Suprapubic skin (tissue), 3 donors: ENCODE results near the gene NT5C1B.

ENCODE experiments used
- EP300 ChIP-seq: sonication (generic); formaldehyde crosslinking; IDR thresholded peaks from one replicate; pipeline ENCODE4 v1.6.1; 2017; ENCODE audit warnings: antibody characterized with exemption
- TF ChIP-seq, protein P1 (sequence below), 2 donors: fragments of 200-600 bp in 1 of 2; fragments of 450-650 bp in 1 of 2; sonication (generic) in 1 of 2; IDR thresholded peaks; one replicate each; pipeline ENCODE4 v1.5.1; 2016 to 2019; ENCODE audit warnings: antibody characterized with exemption in 2 of 2, mild to moderate bottlenecking in 1 of 2, moderate library complexity in 1 of 2

DNA sequence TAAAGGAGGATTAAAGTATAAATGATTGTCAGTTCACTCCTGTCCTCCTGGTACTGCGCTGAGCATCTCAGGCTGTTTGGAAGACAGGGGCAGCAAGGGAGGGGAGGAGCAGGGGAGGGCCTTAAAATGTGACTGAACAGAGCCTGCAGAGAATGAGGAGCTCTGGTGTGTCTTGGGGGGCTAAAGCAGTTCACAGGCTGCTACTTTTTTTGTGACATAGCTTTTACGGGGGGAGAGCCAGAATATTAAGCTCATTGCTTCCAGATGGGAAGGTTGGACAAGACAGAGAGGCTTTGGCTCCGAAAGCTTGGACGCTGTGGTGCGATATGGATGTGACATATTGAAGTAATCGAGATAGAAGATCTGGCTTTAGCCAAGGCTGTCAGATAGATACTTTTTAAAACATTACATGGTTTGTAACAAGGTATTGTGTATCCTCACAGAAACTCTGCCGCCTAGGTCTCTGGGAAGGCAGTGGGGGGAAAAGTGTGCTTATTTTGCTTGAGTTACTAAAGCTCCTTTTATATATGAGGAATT is 69.4 kb downstream of the NT5C1B start:
- TF ChIP-seq, protein P1, sequence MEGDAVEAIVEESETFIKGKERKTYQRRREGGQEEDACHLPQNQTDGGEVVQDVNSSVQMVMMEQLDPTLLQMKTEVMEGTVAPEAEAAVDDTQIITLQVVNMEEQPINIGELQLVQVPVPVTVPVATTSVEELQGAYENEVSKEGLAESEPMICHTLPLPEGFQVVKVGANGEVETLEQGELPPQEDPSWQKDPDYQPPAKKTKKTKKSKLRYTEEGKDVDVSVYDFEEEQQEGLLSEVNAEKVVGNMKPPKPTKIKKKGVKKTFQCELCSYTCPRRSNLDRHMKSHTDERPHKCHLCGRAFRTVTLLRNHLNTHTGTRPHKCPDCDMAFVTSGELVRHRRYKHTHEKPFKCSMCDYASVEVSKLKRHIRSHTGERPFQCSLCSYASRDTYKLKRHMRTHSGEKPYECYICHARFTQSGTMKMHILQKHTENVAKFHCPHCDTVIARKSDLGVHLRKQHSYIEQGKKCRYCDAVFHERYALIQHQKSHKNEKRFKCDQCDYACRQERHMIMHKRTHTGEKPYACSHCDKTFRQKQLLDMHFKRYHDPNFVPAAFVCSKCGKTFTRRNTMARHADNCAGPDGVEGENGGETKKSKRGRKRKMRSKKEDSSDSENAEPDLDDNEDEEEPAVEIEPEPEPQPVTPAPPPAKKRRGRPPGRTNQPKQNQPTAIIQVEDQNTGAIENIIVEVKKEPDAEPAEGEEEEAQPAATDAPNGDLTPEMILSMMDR (IDR thresholded peaks at IDR 0.05), result no peak
- TF ChIP-seq EP300, result no peak
